ENCODE data around the gene EP400.
"Not testable (repeated sequence)": the region's sequence is repeated elsewhere in the genome, so short reads cannot be mapped to it uniquely, and the experiment has no call there.

EP400 gene

DNA sequence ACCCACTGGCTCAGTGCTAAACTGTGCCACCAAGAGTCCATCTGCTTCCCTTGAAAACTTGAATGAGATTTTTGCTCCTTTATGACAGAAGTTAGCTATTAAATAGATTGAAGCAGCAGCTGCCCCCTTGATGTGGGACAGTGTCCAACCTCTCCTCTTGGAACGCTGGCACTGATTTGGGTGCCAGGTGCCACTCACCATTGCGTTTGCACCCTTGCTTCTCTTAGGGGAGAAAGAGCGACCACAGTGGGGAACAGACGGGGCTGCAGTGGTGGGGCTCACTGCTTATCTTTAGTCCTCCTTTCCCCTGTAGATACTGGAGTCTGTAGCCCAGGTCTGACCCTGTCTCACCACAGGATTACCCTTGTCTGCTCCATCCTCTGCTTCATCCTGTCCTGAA, 9.4 kb downstream of the EP400 start:
- Mint-ChIP-seq H3K4me1 (peaks cover 30% of the 10 kb centered on the region), H3K4me3 (no peak overlapping the region), H3K36me3 (ENCODE audit: low read depth) (peaks cover 21% of the 10 kb centered on the region), H3K9me3 (no peaks in the 10 kb centered on the region), H3K27me3 (ENCODE audit: low read depth) (no peaks in the 10 kb centered on the region), H3K27ac (no peak overlapping the region)
- TF ChIP-seq, protein P1, sequence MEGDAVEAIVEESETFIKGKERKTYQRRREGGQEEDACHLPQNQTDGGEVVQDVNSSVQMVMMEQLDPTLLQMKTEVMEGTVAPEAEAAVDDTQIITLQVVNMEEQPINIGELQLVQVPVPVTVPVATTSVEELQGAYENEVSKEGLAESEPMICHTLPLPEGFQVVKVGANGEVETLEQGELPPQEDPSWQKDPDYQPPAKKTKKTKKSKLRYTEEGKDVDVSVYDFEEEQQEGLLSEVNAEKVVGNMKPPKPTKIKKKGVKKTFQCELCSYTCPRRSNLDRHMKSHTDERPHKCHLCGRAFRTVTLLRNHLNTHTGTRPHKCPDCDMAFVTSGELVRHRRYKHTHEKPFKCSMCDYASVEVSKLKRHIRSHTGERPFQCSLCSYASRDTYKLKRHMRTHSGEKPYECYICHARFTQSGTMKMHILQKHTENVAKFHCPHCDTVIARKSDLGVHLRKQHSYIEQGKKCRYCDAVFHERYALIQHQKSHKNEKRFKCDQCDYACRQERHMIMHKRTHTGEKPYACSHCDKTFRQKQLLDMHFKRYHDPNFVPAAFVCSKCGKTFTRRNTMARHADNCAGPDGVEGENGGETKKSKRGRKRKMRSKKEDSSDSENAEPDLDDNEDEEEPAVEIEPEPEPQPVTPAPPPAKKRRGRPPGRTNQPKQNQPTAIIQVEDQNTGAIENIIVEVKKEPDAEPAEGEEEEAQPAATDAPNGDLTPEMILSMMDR (IDR thresholded peaks at IDR 0.05; ENCODE audit: unreplicated experiment in 3 of 3), result no peak

DNA sequence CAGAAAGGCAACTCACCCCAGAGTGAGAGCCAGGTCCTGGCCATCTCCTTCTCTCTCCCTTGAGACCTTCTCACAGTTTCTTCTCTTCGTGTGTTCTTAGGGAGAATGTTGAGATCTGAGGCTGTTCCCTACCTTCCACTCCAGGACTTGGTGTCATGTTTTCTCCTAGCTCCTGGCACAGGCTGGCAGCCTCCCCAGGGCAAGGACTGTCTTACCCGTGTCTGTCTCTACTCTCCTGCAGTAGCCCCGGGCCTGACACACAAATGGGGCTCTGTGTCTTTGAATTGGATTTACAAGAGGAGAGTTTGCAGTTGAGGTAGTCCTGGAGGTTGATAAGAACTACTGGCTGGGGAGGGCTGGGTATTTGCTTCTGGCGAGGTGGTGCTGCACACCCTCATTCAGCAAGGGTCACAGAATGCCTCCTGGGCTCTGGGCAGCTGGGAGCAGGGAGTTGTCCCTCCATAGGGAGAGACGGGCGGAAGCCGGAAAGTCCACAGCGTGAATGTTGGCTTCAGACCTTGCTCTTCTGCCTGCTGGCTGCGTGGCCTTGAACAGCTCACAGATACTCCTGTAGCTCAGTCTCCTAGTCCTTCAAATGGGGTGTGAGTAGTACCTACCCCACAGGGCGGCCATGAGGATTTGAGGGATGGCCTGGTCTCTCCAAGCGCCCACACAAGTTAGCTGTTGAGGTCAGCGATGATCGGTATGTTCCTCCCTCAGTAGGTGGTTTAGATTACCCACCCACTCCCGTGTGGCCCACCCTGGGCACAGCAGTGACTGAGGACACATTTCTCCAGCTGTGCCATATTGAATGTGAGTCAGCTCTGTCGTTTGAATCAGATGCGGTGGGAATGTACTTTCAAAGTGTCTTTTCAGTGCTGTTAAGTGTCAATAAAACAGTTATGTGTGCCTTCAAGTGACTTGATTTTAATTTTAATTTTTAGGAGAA, 10.2 kb downstream of the EP400 start:
- no peaks in the 10 kb centered on the region for H3K9me3 Mint-ChIP-seq

DNA sequence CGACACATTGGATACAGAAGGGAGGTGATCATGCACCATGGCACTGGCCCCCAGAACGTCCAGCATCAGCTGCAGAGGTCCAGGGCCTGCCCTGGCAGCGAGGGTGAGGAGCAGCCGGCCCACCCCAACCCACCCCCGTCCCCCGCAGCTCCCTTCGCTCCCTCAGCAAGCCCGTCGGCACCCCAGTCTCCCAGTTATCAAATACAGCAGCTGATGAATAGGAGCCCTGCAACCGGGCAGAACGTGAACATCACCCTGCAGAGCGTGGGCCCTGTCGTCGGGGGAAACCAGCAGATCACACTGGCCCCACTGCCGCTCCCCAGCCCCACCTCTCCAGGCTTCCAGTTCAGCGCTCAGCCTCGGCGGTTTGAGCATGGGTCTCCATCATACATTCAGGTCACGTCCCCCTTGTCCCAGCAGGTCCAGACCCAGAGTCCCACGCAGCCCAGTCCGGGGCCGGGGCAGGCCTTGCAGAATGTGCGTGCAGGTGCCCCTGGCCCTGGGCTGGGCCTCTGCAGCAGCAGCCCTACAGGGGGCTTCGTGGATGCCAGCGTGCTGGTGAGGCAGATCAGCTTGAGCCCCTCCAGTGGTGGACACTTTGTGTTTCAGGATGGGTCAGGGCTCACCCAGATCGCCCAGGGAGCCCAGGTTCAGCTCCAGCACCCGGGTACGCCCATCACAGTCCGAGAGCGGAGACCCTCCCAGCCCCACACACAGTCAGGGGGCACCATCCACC, 11.0 kb downstream of the EP400 start:
- H3K4me3 Mint-ChIP-seq; H3K27me3 Mint-ChIP-seq (ENCODE audit: low read depth); H3K9me3 Mint-ChIP-seq; H3K27ac Mint-ChIP-seq: not testable (repeated sequence)
- Mint-ChIP-seq H3K4me1 (peaks cover 33% of the 10 kb centered on the region), H3K36me3 (ENCODE audit: low read depth) (peaks cover 26% of the 10 kb centered on the region)

More for the DNA sequence above, 10.2 kb downstream of the EP400 start:
- Mint-ChIP-seq H3K36me3 (ENCODE audit: low read depth) (peaks cover 26% of the 10 kb centered on the region), H3K4me3 (no peak overlapping the region), H3K27me3 (ENCODE audit: low read depth) (no peaks in the 10 kb centered on the region), H3K27ac (no peak overlapping the region), H3K4me1 (peaks cover 30% of the 10 kb centered on the region)
- TF ChIP-seq, protein P1 (IDR thresholded peaks at IDR 0.05; ENCODE audit: unreplicated experiment in 3 of 3), result no peak

DNA sequence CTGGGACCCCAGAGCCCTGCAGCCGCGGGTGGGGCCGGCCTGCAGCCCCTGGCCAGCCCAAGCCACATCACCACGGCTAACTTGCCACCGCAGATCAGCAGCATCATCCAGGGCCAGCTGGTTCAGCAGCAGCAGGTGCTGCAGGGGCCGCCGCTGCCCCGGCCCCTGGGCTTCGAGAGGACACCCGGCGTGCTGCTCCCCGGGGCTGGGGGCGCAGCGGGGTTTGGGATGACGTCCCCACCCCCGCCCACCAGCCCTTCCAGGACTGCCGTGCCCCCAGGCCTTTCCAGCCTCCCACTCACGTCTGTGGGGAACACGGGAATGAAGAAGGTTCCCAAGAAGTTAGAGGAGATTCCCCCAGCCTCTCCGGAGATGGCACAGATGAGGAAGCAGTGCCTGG, 11.6 kb downstream of the EP400 start:
- peaks cover 26% of the 10 kb centered on the region for H3K36me3 Mint-ChIP-seq (ENCODE audit: low read depth)
- H3K9me3 Mint-ChIP-seq; H3K4me3 Mint-ChIP-seq; H3K27ac Mint-ChIP-seq; H3K27me3 Mint-ChIP-seq (ENCODE audit: low read depth): not testable (repeated sequence)
- H3K4me1 Mint-ChIP-seq, result peaks cover 29% of the 10 kb centered on the region

DNA sequence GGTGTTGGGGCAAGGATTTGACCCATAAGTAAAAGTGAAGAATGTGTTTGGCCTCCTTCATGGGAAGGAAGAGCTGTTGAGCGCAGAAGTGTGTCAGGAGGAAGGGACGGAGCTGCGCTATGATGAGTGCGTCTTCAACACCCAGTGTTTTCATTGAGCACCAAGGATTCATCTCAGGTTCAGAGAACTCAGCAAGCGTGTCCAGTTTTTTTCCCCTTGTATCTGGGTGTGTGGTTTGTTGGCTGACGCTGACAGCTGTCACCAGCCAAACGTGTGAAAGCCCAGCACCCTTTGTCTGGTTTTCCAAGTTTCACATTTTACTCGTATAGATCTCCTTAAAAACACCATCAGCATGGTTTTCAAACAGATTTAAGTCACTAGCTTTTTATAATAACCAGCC, 12.3 kb downstream of the EP400 start:
- TF ChIP-seq, protein P1 (IDR thresholded peaks at IDR 0.05; ENCODE audit: unreplicated experiment in 3 of 3), result no peak
- Mint-ChIP-seq H3K36me3 (ENCODE audit: low read depth) (peaks cover 26% of the 10 kb centered on the region), H3K4me1 (peaks cover 29% of the 10 kb centered on the region), H3K4me3 (no peak overlapping the region), H3K9me3 (no peaks in the 10 kb centered on the region), H3K27me3 (ENCODE audit: low read depth) (no peaks in the 10 kb centered on the region), H3K27ac (no peak overlapping the region)

DNA sequence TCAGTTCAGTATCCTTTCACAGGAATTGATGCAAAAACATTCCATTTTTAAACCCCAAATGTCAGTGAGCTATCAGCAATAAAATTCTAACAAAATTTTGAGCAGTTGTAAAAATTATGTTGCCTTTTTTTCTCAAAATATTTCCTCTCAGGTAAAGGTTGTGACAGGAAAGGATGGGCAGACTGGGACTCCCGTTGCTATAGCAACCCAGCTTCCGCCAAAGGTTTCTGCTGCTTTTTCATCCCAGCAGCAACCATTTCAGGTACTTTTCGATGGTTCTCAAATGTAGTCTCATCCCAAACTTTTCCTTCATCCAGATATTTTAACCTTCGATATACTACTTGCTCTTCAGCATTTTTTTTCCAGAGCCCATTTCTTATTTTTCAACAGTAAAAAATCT, 13.6 kb downstream of the EP400 start:
- Mint-ChIP-seq H3K36me3 (ENCODE audit: low read depth) (peaks cover 26% of the 10 kb centered on the region), H3K9me3 (no peaks in the 10 kb centered on the region), H3K27me3 (ENCODE audit: low read depth) (no peaks in the 10 kb centered on the region), H3K4me1 (peaks cover 22% of the 10 kb centered on the region), H3K4me3 (no peak overlapping the region), H3K27ac (no peak overlapping the region)
- TF ChIP-seq, protein P1 (IDR thresholded peaks at IDR 0.05; ENCODE audit: unreplicated experiment in 3 of 3), result no peak
